SK-N-SH treated with all-trans-retinoic acid at 6 μM for 48 hours (cell line): ENCODE data around the gene TMPRSS11A.

Experiments
- CSDC2 ChIP-seq: fragments of 250-450 bp; sonication (Bioruptor Pico); IDR thresholded peaks from 2 replicates; pipeline ENCODE4 v1.5.0; 2020; ENCODE audit warnings: mild to moderate bottlenecking, moderate library complexity
- CSRNP3 ChIP-seq: fragments of 250-450 bp; sonication (Bioruptor Pico); IDR thresholded peaks from 2 replicates; pipeline ENCODE4 v1.5.1; 2021; ENCODE audit warnings: mild to moderate bottlenecking, moderate library complexity
- GLIS3 ChIP-seq: fragments of 250-450 bp; sonication (Bioruptor Pico); IDR thresholded peaks from 2 replicates; pipeline ENCODE4 v1.5.0; 2020; ENCODE audit warnings: mild to moderate bottlenecking, moderate library complexity
- PATZ1 ChIP-seq: fragments of 250-450 bp; sonication (Bioruptor Pico); IDR thresholded peaks from 2 replicates; pipeline ENCODE4 v1.8.0; 2020; ENCODE audit warnings: mild to moderate bottlenecking, moderate library complexity, borderline replicate concordance
- PPARA ChIP-seq: fragments of 250-450 bp; sonication (Bioruptor Pico); IDR thresholded peaks from 2 replicates; pipeline ENCODE4 v1.5.0; 2020; ENCODE audit warnings: mild to moderate bottlenecking, borderline replicate concordance
- RARB ChIP-seq: fragments of 250-450 bp; sonication (Bioruptor Pico); IDR thresholded peaks from 2 replicates; pipeline ENCODE4 v1.8.0; 2021; ENCODE audit warnings: mild to moderate bottlenecking, moderate library complexity
- SNAI2 ChIP-seq: fragments of 250-450 bp; sonication (Bioruptor Pico); IDR thresholded peaks from 2 replicates; pipeline ENCODE4 v1.5.0; 2020; ENCODE audit warnings: mild to moderate bottlenecking, moderate library complexity
- TOX ChIP-seq: fragments of 250-450 bp; sonication (Bioruptor Pico); IDR thresholded peaks from 2 replicates; pipeline ENCODE4 v1.8.0; 2021; ENCODE audit warnings: mild to moderate bottlenecking, moderate library complexity, borderline replicate concordance
- TSHZ2 ChIP-seq: fragments of 250-450 bp; sonication (Bioruptor Pico); IDR thresholded peaks from 2 replicates; pipeline ENCODE4 v1.5.0; 2020; ENCODE audit warnings: mild to moderate bottlenecking, moderate library complexity
- ZC3H10 ChIP-seq: fragments of 250-450 bp; sonication (Bioruptor Pico); IDR thresholded peaks from 2 replicates; pipeline ENCODE4 v1.5.1; 2021; ENCODE audit warnings: mild to moderate bottlenecking, moderate library complexity
- ZFP30 ChIP-seq: fragments of 450-650 bp; formaldehyde crosslinking; IDR thresholded peaks from 2 replicates; pipeline ENCODE4 v1.5.0; 2022; ENCODE audit warnings: mild to moderate bottlenecking, moderate library complexity
- ZNF70 ChIP-seq: fragments of 450-650 bp; formaldehyde crosslinking; IDR thresholded peaks from 2 replicates; pipeline ENCODE4 v1.5.0; 2020; ENCODE audit warnings: mild to moderate bottlenecking, moderate library complexity
- ZNF8 ChIP-seq: fragments of 450-650 bp; formaldehyde crosslinking; IDR thresholded peaks from 2 replicates; pipeline ENCODE4 v1.5.0; 2020; ENCODE audit warnings: mild to moderate bottlenecking, moderate library complexity

- TF ChIP-seq RARB (CRISPR knock-in tag) (no peak), PATZ1 (CRISPR knock-in tag) (no peak), GLIS3 (no peak), TOX (no peak), ZC3H10 (CRISPR knock-in tag) (no peak), ZFP30 (CRISPR knock-in tag) (no peak), SNAI2 (CRISPR knock-in tag) (no peak), CSRNP3 (CRISPR knock-in tag) (no peak), ZNF8 (no peak), CSDC2 (CRISPR knock-in tag) (no peak), TSHZ2 (no peak), ZNF70 (CRISPR knock-in tag) (no peak), PPARA (CRISPR knock-in tag) (no peak)
These were observed 51.7 kb downstream of the TMPRSS11A start for GRCh38 chr4:67911638-67912037.
